HCT116 (cell line): Measurements from ENCODE around the gene ZSWIM4. TPM values are rescaled to one million over a fixed set of nuclear protein-coding genes. Genes with fewer than 3 reads are reported as not detected.

Experiments used
- ATAC-seq: fragments of 200-7000 bp; cut with Tn5 transposase; 2 replicates; pipeline ENCODE4 v1.9.1; 2020; ENCODE audit warnings: mild to moderate bottlenecking, moderate library complexity
- BruUV-seq: library from RNA; stranded (reverse); fragments of 400-500 nt; replicated peaks from 2 replicates; lab custom pipeline; 2021; lab: Mats Ljungman, UMichigan
- CTCF ChIA-PET: fragments of 300-600 bp; sonication (Branson Sonifier 250); formaldehyde crosslinking; loops from one replicate; lab custom pipeline; 2021; ENCODE audit warnings: antibody characterized with exemption; lab: Charles Lee
- POLR2A ChIA-PET: fragments of 300-600, 350-600 bp; sonication (Branson Sonifier 250); formaldehyde crosslinking; loops from one replicate; lab custom pipeline; 2021; ENCODE audit warnings: antibody characterized with exemption; lab: Charles Lee
- RAD21 ChIA-PET, 2 experiments: fragments of 300-600 bp; sonication (Branson Sonifier 250); formaldehyde crosslinking; loops; one replicate each; lab custom pipeline; 2023; ENCODE audit warnings: low total read pairs in 2 of 2; ENCODE audit not compliant: uncharacterized antibody in 2 of 2, unreplicated experiment in 2 of 2, low non-redundant PET in 1 of 2; lab: Charles Lee
- DNase-seq: peaks from one replicate; pipeline ENCODE4 v3.0.0-alpha.2; 2010; ENCODE audit warnings: low read depth, low spot score
- H2AFZ ChIP-seq: fragments of 200-600 bp; shearing (Covaris generic), sonication (generic); 2 replicates; pipeline ENCODE4 v1.6.1; 2017; ENCODE audit warnings: low read depth, mixed run types, mixed read lengths, antibody characterized with exemption, low read length; ENCODE audit not compliant: poor library complexity, severe bottlenecking
- H3K27ac ChIP-seq: 2 replicates; pipeline ENCODE4 v1.5.1; 2012; ENCODE audit warnings: low read depth, low read length
- H3K27me3 ChIP-seq: fragments of 200-600 bp; sonication (generic); 2 replicates; pipeline ENCODE4 v1.6.1; 2016; ENCODE audit warnings: mixed run types, low read length, mixed read lengths; ENCODE audit not compliant: insufficient read depth
- H3K36me3 ChIP-seq, 2 experiments: fragments of 200-500 bp in 1 of 2; fragments of 200-600 bp in 1 of 2; sonication (Bioruptor generic) in 1 of 2; sonication (generic) in 1 of 2; 2 replicates each; pipeline versions ENCODE4 v1.5.1 to v1.6.1; 2014 to 2016; ENCODE audit warnings: low read length in 2 of 2, inconsistent platforms in 1 of 2, mixed read lengths in 1 of 2, mixed run types in 1 of 2; ENCODE audit not compliant: insufficient read depth in 2 of 2, control insufficient read depth in 1 of 2
- H3K4me1 ChIP-seq, 2 experiments: fragments of 200-600 bp in 1 of 2; sonication (generic) in 1 of 2; 2 replicates each; pipeline versions ENCODE4 v1.5.1 to v1.6.1; 2012 to 2017; ENCODE audit warnings: low read length in 2 of 2, inconsistent platforms in 1 of 2, mild to moderate bottlenecking in 1 of 2, mixed read lengths in 1 of 2, mixed run types in 1 of 2, moderate library complexity in 1 of 2; ENCODE audit not compliant: insufficient read depth in 2 of 2, control insufficient read depth in 1 of 2
- H3K4me2 ChIP-seq: fragments of 200-600 bp; sonication (generic); 2 replicates; pipeline ENCODE4 v1.6.1; 2017; ENCODE audit warnings: mixed run types, low read length, mixed read lengths
- H3K4me3 ChIP-seq, 2 experiments: fragments of 200-600 bp in 1 of 2; sonication (generic) in 1 of 2; replicated peaks in 1 of 2; 2 replicates each; pipeline ENCODE4 v1.5.1; 2011 to 2016; ENCODE audit warnings: low read length in 2 of 2, control low read depth in 1 of 2, low read depth in 1 of 2, mild to moderate bottlenecking in 1 of 2, mixed read lengths in 1 of 2, mixed run types in 1 of 2
- H3K79me2 ChIP-seq: fragments of 200-600 bp; sonication (generic); 2 replicates; pipeline ENCODE4 v1.6.1; 2017; ENCODE audit warnings: mild to moderate bottlenecking, mixed run types, low read length, moderate library complexity, mixed read lengths; ENCODE audit not compliant: insufficient read depth
- H3K9ac ChIP-seq: fragments of 200-600 bp; sonication (generic); 2 replicates; pipeline ENCODE4 v1.6.1; 2016; ENCODE audit warnings: low read length, mixed read lengths
- H3K9me2 ChIP-seq: fragments of 200-600 bp; sonication (generic), shearing (Covaris generic); 2 replicates; pipeline ENCODE4 v1.6.1; 2017; ENCODE audit warnings: mixed run types, mild to moderate bottlenecking, moderate library complexity; ENCODE audit not compliant: insufficient read depth
- H3K9me3 ChIP-seq, 2 experiments: fragments of 200-500 bp in 1 of 2; fragments of 200-600 bp in 1 of 2; sonication (Bioruptor generic) in 1 of 2; sonication (generic) in 1 of 2; 2 replicates each; pipeline ENCODE4 v1.6.1; 2014 to 2017; ENCODE audit warnings: low read length in 2 of 2, mixed read lengths in 2 of 2, inconsistent platforms in 1 of 2, low read depth in 1 of 2, mild to moderate bottlenecking in 1 of 2, mixed run types in 1 of 2, moderate library complexity in 1 of 2; ENCODE audit not compliant: control insufficient read depth in 1 of 2, insufficient read depth in 1 of 2
- H4K20me1 ChIP-seq: fragments of 200-600 bp; sonication (generic), shearing (Covaris generic); 2 replicates; pipeline ENCODE4 v1.6.1; 2017; ENCODE audit warnings: mixed run types, mild to moderate bottlenecking, moderate library complexity; ENCODE audit not compliant: insufficient read depth
- ATF3 ChIP-seq: IDR thresholded peaks from 2 replicates; pipeline ENCODE4 v1.6.1; 2012
- CEBPB ChIP-seq: IDR thresholded peaks from 2 replicates; pipeline ENCODE4 v1.6.1; 2012; ENCODE audit warnings: low read depth
- EGR1 ChIP-seq: IDR thresholded peaks from 2 replicates; pipeline ENCODE4 v1.6.1; 2012; ENCODE audit warnings: low read depth
- ELF1 ChIP-seq: IDR thresholded peaks from 2 replicates; pipeline ENCODE4 v1.6.1; 2012; ENCODE audit warnings: low read depth, borderline replicate concordance
- JUND ChIP-seq: IDR thresholded peaks from 2 replicates; pipeline ENCODE4 v1.6.1; 2012
- MAX ChIP-seq: IDR thresholded peaks from 2 replicates; pipeline ENCODE4 v1.6.1; 2012
- POLR2A ChIP-seq: IDR thresholded peaks from 2 replicates; pipeline ENCODE4 v1.7.0; 2011; ENCODE audit warnings: borderline replicate concordance; ENCODE audit not compliant: insufficient read depth, insufficient read length; ENCODE audit errors: extremely low read depth
- SIN3A ChIP-seq: IDR thresholded peaks from 2 replicates; pipeline ENCODE4 v1.6.1; 2012; ENCODE audit warnings: low read depth
- SP1 ChIP-seq: IDR thresholded peaks from 2 replicates; pipeline ENCODE4 v1.6.1; 2012; ENCODE audit warnings: low read depth
- TCF7L2 ChIP-seq: IDR thresholded peaks from 2 replicates; pipeline ENCODE4 v1.7.0; 2011; ENCODE audit warnings: borderline replicate concordance, inconsistent platforms; ENCODE audit not compliant: insufficient read depth, insufficient read length; ENCODE audit errors: extremely low read depth
- ZFX ChIP-seq: fragments of 450-650 bp; IDR thresholded peaks from 2 replicates; pipeline ENCODE4 v1.6.1; 2017
- ZNF274 ChIP-seq: fragments of 200-500 bp; sonication (Bioruptor generic); IDR thresholded peaks from 2 replicates; pipeline ENCODE4 v1.6.1; 2014; ENCODE audit warnings: mild to moderate bottlenecking, low read depth, low read length, inconsistent platforms
- intact Hi-C: fragments of 100-400 bp; cut with micrococcal nuclease; formaldehyde crosslinking; loops from 2 replicates; pipeline ENCODE4 v1.10.0; 2022
- total RNA-seq: library from RNA; stranded (reverse); gene quantifications from one replicate; pipeline ENCODE4 v1.2.1, GENCODE V29; 2021; ENCODE audit not compliant: unreplicated experiment

ZSWIM4 gene
- total RNA-seq, 1 experiment from 2014 or later = 9.8 TPM

GRCh38 chr19:13782537-13782936, 12.7 kb upstream of the ZSWIM4 start:
- Histone ChIP-seq H3K27ac (no peak overlapping the region), H3K36me3 (peaks cover 10 to 15% of the 10 kb centered on the region in 2 experiments; a peak in 3 of 4 replicates), H3K79me2 (peaks cover 8% of the 10 kb centered on the region; the same call in 1 of the 2 replicates), H3K27me3 (no peaks in the 10 kb centered on the region), H4K20me1 (no peaks in the 10 kb centered on the region), H3K4me3 (no peak overlapping the region), H3K9ac (no peak overlapping the region), H3K4me2 (no peak overlapping the region), H2AFZ (no peak overlapping the region), H3K9me3 (no peaks in the 10 kb centered on the region), H3K9me2 (no peaks in the 10 kb centered on the region), H3K4me1 (peaks cover 29 to 47% of the 10 kb centered on the region in 2 experiments)
- no peak for TF ChIP-seq EGR1
- no peak for TF ChIP-seq ELF1
- TF ChIP-seq POLR2A = no peak
- TF ChIP-seq ZFX = no peak
- TF ChIP-seq ATF3 = no peak
- TF ChIP-seq MAX = no peak
- no peak for TF ChIP-seq SP1
- no peak for TF ChIP-seq ZNF274
- no peak for TF ChIP-seq TCF7L2
- no peak for TF ChIP-seq SIN3A
- no peak for TF ChIP-seq CEBPB
- TF ChIP-seq JUND = no peak
- no TSS peak for BruUV-seq
- no peak for ATAC-seq
- POLR2A ChIA-PET = no interaction called here
- RAD21 ChIA-PET = no interaction called here
- no peak for DNase-seq
- CTCF ChIA-PET = interaction anchor here (0.9 to 2.9 kb wide), 2 partner anchors 10 to 80 kb away, joined by 3 to 33 read pairs; no protein-coding TSS in a partner anchor
- intact Hi-C loops = loop anchor here (10.0 kb wide), 1 partner anchor 292 kb away; the partner anchor contains the start of gene MISP3
